NCI-H524 treated with DMSO at 0.1 percent for 48 hours (cell line): Measurements from ENCODE around the gene PTTG1IP2.
A peak's percentile ranks its signal among the peaks of the same experiment; 100 is the strongest.
"Not testable (repeated sequence)": the region's sequence is repeated elsewhere in the genome, so short reads cannot be mapped to it uniquely, and the experiment has no call there.

Source experiments
- DNase-seq: peaks from one replicate; lab custom pipeline; 2025; lab: John Stamatoyannopoulos, UW

PTTG1IP2 gene

GRCh38 chr7:90469554-90469953 is at the start of gene PTTG1IP2:
Gene PTTG1IP2 (plus strand): TSS chr7:90469639. CDS start chr7:90469787, 148 bp downstream.
- no peak for DNase-seq

GRCh38 chr7:90421651-90422050 is 47.8 kb upstream of the PTTG1IP2 start:
- DNase-seq, result no peak

- no peak for DNase-seq
Measured at GRCh38 chr7:90424720-90425119, 44.7 kb upstream of the PTTG1IP2 start.

GRCh38 chr7:90425376-90425775 is 44.1 kb upstream of the PTTG1IP2 start:
- no peak for DNase-seq

GRCh38 chr7:90430614-90431460 is 38.6 kb upstream of the PTTG1IP2 start:
- peak; percentile 4 for DNase-seq

DNA sequence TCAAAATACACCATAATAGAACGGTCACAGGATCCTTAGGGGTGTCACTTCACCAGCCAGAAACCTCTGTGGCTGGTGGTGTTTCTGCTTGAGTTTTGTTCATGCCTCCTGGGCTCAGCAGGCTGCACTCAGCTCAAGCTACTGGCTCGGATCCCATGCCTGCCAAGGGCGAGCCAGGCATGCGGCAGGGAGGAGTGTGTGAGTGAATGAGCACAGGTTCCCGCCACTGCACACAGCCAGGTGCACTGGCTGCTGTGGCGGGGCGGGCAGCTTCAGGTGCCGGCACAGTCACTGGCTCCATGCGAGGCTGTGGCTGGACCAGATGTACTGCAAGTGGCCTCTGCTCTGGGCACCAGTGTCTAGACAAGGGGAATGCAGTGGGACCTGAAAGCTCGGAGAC is 36.7 kb upstream of the PTTG1IP2 start:
- no peak for DNase-seq

- no peak for DNase-seq
Measured at GRCh38 chr7:90433221-90433620, 36.2 kb upstream of the PTTG1IP2 start.

DNA sequence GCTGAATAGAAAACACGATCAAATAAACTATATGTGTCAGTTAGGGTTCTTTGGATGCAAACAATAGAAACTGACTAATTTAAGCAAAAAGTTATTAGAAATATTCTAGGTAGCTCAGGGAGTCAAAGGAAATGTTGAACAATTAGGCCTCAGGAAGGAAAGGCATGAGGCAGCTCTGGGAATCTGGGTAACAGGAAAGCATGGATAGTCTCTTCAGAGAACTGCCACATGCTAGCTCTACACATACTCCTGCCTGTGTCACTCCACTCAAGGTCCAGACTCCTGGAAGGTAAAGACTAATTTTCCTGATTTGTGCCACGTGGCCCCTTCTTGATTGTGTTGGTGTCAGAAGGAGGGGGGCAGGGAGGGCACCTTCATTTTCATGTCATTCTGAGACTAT is 23.8 kb upstream of the PTTG1IP2 start:
- DNase-seq, result no peak

- DNase-seq, result no peak
Measured at GRCh38 chr7:90446137-90446899, 23.1 kb upstream of the PTTG1IP2 start.

- peak; percentile 88 for DNase-seq
Measured at GRCh38 chr7:90453259-90453891, 16.1 kb upstream of the PTTG1IP2 start.

- no peak for DNase-seq
Measured at GRCh38 chr7:90453931-90454330, 15.5 kb upstream of the PTTG1IP2 start.

DNA sequence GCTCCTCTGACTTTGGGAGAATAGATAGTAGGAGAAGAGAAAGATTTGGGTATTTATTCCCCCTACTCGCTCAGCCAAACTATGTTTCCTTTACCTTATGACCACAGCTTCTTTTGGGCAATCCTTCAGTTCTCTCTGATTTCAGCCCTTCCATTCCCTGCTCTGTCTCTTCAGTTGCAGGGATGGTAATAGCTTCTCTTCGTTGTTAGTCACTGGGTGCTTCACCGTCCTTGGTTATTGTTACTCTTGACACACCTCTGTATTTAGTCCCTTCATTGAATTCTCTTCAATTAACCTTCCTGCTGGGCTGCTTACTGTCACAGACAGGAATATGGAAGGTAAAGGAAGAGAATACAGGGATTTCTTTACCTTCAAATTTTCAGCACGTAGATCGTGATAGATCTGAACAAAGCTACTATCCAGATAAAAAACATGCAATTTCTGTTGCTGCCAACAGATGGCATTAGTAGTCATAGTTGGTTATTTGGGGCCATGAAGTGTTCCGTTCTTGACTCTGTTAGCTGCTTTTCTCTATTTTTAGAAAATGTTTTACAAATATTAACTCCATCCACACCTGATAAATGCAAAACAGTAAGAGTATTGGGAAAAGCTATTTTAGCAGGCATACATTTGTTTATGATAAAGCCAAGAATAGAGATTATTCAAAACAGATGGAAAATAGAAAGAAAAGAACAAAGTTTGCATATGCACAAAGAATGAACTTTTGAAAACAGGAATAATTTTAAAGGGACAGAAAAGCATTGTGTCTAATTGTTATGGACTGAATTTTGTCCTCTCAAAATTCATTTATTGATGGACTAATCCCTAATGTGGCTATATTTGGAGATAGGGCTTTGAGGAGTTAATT is 14.0 kb upstream of the PTTG1IP2 start:
- no peak for DNase-seq

- DNase-seq, result no peak
Measured at GRCh38 chr7:90458104-90458503, 11.3 kb upstream of the PTTG1IP2 start.

DNA sequence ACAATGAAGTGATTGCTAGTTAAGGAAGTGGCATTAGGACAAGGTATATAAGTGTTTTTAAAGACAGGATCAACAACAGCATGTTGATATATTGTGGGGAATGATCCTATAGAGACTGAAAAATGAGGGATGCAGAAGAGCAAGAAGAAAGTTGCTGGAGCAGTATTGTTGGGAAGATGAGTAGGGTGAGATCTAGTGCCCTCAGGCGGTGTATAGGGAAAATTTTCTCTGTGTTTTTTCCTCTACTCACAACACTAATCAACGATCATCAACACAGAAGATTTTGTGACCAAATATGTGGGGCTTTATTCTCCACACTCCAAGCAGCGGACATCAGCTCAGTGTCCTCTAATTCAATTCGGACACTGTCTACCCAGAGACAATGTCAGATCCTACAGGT is 9.6 kb upstream of the PTTG1IP2 start:
- no peak for DNase-seq

DNA sequence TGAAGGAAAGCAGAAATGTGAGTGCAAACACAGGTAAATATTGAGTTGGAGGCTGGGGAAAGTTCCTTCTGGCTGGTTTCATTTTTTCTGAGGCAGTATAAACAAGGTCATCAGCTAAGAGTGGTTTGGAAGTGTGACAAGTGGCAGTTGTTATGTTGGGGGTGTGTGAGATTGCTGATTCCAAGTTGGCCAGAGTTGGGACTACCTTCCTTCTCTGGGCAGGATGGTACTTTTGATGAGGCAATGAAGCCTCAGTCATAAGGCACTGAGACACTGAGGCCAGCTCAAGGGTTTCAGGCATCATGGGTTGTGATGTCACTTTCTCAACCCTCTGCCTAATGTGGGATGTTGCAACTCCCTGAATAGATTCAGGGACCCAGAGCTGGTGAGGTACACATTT is 8.2 kb upstream of the PTTG1IP2 start:
- DNase-seq, result no peak

DNA sequence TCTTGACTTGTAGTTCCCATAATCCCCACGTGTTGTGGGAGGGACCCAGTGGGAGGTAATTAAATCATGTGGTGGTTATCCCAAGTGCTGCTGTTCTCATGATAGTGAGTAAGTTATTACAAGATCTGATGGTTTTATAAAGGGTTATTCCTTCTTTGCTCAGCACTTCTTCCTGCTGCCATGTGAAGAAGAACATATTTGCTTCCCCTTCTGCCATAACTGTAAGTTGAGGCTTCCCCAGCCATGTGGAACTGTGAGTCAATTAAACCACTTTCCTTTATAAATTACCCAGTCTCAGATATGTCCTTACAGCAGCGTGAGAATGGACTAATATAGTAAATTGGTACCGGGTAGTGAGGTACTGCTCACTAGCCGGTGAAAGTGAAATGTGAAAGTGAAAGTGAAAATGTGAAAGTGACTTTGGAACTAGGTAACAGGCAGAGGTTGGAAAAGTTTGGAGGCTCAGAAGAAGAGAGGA is 6.2 kb upstream of the PTTG1IP2 start:
- DNase-seq, result not testable (repeated sequence)

GRCh38 chr7:90465816-90466215 is 3.6 kb upstream of the PTTG1IP2 start:
- no peak for DNase-seq

GRCh38 chr7:90472805-90473540 is 3.5 kb downstream of the PTTG1IP2 start:
- no peak for DNase-seq

DNA sequence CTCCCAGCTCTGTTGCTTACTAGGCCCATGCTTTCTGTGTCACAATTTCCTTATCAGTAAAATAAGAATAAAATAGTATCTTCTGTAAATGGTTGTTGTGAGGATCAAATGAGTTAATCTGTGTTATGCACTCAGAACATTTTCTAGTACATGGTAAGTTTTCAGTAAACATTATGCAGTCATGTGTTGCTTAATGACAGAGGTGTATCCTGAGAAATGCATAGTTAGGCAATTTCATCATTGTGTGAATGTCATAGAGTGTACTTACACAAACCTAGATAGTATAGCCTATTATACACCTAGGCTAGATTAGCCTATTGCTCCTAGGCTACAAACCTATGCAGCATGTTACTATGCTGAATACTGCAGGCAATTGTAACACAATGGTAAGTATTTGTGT is 4.4 kb downstream of the PTTG1IP2 start:
- DNase-seq, result no peak

DNA sequence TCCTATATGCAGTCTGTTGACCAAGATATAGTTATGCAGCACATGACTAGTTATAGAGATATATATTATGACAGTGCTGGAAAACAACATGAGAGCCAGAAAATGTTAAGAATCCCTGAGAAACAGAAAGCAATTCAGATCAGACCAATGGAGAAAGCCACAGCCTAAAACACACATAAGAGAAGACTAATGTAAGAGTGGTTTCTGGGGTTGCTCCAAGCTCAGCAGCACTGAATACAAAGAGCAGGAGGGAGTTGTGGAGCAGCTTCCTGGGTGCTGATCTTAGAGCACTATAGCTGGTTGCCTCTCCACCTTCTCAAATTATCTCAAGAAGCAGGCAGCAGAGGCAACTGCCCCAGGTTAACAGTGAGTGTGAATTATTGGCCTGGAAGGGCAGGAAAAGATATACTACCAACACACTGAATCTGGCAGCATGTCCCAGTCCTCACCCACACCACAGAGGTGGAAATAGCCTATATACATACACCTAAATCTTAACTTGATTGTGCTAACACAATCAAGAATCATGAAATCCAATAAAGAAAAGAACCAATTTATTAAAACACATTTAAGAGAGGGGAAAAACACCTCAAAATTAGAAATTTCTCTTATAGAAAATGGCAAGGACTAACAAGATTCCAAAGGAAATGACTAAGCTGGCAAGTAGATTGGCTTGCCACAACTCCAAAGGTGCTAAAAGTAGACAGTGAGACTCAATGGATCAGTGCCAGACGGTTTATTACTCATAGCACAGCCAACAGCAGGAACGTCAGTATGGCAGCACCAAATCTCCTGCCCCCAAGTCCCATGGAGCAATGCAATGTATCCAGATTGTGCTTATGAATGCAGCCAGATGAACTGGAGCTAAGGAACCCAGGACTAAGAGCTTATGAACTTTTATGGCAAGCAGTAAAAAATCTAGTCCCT is 5.1 kb downstream of the PTTG1IP2 start:
- DNase-seq, result no peak
